A549 (cell line): ENCODE measurements around the gene LAMA2.

ENCODE experiments used
- CTCF ChIP-seq: fragments of >200 bp; sonication (Bioruptor Twin); formaldehyde crosslinking; IDR thresholded peaks from 3 replicates; pipeline ENCODE4 v1.5.1; 2016
- KDM1A ChIP-seq: fragments of 200-600 bp; sonication (generic); IDR thresholded peaks from 2 replicates; pipeline ENCODE4 v1.6.1; 2016; ENCODE audit warnings: low read depth, mild to moderate bottlenecking
- POLR2A ChIP-seq: IDR thresholded peaks from 2 replicates; pipeline ENCODE4 v1.6.1; 2012; ENCODE audit warnings: mild to moderate bottlenecking, low read length
- RCOR1 ChIP-seq: fragments of 150-350 bp; IDR thresholded peaks from 2 replicates; pipeline ENCODE4 v1.6.1; 2014; ENCODE audit warnings: antibody characterized with exemption, low read length, low read depth
- RFX5 ChIP-seq: fragments of 450-650 bp; IDR thresholded peaks from 2 replicates; pipeline ENCODE4 v1.7.1; 2014; ENCODE audit warnings: antibody characterized with exemption, mild to moderate bottlenecking, moderate library complexity
- TF ChIP-seq, protein P1 (sequence below): fragments of 200-600 bp; sonication (generic); IDR thresholded peaks from 2 replicates; pipeline ENCODE4 v1.6.1; 2016; ENCODE audit warnings: antibody characterized with exemption, mild to moderate bottlenecking, moderate library complexity

DNA sequence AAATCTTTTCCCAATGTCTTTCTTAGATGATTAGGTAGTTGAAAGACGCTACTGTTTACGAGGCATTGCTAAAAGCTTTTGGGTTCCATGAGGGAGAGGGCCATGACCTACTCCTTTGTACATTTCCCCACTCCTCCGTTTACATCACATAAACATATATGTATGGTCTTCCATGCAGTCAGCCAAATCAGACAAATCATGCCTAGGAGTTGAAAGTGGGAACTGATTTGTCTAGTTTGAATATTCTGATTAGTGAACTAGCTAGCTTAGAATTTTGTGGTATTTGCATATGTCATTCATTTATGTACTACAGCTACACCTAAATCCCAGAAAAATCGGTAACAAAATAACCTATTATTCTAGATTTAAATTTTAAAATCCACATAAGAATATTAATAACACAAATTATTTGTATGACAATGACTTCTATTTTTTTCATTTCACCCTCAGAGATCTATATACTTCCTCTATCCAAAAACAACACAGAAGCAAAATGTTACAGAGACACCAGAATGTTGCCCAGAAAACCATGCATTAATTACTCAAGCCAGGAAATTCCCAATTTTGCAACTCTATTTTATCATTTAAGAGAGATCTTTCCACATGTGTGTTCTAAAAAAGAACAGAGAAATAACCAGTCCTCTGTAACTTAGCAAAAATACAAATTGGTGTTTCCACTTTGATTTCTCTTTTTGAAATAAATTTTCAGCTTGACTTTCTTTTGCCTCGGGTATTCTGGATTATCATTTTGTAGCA is 231.9 kb downstream of the LAMA2 start:
- TF ChIP-seq KDM1A (no peak), CTCF (no peak), POLR2A (no peak), RFX5 (no peak), RCOR1 (no peak)
- TF ChIP-seq, protein P1, sequence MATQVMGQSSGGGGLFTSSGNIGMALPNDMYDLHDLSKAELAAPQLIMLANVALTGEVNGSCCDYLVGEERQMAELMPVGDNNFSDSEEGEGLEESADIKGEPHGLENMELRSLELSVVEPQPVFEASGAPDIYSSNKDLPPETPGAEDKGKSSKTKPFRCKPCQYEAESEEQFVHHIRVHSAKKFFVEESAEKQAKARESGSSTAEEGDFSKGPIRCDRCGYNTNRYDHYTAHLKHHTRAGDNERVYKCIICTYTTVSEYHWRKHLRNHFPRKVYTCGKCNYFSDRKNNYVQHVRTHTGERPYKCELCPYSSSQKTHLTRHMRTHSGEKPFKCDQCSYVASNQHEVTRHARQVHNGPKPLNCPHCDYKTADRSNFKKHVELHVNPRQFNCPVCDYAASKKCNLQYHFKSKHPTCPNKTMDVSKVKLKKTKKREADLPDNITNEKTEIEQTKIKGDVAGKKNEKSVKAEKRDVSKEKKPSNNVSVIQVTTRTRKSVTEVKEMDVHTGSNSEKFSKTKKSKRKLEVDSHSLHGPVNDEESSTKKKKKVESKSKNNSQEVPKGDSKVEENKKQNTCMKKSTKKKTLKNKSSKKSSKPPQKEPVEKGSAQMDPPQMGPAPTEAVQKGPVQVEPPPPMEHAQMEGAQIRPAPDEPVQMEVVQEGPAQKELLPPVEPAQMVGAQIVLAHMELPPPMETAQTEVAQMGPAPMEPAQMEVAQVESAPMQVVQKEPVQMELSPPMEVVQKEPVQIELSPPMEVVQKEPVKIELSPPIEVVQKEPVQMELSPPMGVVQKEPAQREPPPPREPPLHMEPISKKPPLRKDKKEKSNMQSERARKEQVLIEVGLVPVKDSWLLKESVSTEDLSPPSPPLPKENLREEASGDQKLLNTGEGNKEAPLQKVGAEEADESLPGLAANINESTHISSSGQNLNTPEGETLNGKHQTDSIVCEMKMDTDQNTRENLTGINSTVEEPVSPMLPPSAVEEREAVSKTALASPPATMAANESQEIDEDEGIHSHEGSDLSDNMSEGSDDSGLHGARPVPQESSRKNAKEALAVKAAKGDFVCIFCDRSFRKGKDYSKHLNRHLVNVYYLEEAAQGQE: no peak
